Thyroid gland (tissue), 4 donors: ENCODE measurements around the gene ARHGEF28. TPM values are rescaled to one million over a fixed set of nuclear protein-coding genes. Genes with fewer than 3 reads are reported as not detected.

ENCODE experiments used
- DNase-seq, 2 donors: peaks; one replicate each; pipeline ENCODE4 v3.0.0-alpha.2; 2019
- H3K27ac ChIP-seq, 3 donors: fragments of 200-600 bp; sonication (generic); 1 replicate in 2 of 3; 2 replicates in 1 of 3; pipeline ENCODE4 v1.5.1; 2016 to 2019; ENCODE audit warnings: mild to moderate bottlenecking in 1 of 3, moderate library complexity in 1 of 3
- H3K27me3 ChIP-seq: fragments of 200-600 bp; sonication (generic); one replicate; pipeline ENCODE4 v1.5.1; 2019
- H3K36me3 ChIP-seq, 2 donors: fragments of 200-600 bp; sonication (generic); one replicate each; pipeline ENCODE4 v1.5.1; 2016 to 2019
- H3K4me1 ChIP-seq, 2 donors: fragments of 200-600 bp; sonication (generic); one replicate each; pipeline ENCODE4 v1.5.1; 2017 to 2019
- H3K4me3 ChIP-seq, 3 donors: fragments of 200-600 bp; sonication (generic); replicated peaks in 1 of 3; 1 replicate in 2 of 3; 2 replicates in 1 of 3; pipeline ENCODE4 v1.5.1; 2016; ENCODE audit warnings: mild to moderate bottlenecking in 1 of 3
- H3K9me3 ChIP-seq: fragments of 200-600 bp; sonication (generic); one replicate; pipeline ENCODE4 v1.5.1; 2017
- CTCF ChIP-seq, 6 experiments: fragments of 200-600 bp in 3 of 6; fragments of 450-650 bp in 3 of 6; sonication (generic) in 3 of 6; IDR thresholded peaks; one replicate each; pipeline ENCODE4 v1.5.1; 2016 to 2019; ENCODE audit warnings: antibody characterized with exemption in 6 of 6, mild to moderate bottlenecking in 2 of 6, inconsistent platforms in 1 of 6, moderate library complexity in 1 of 6
- POLR2A ChIP-seq, 2 donors: fragments of 450-650 bp; IDR thresholded peaks; one replicate each; pipeline ENCODE4 v1.6.1; 2017; ENCODE audit warnings: antibody characterized with exemption in 2 of 2, mild to moderate bottlenecking in 2 of 2, moderate library complexity in 1 of 2
- WGBS, 2 donors: methylation state at CpG; one replicate each; pipeline ENCODE4 v1.1.5; 2017; 5-methylcytosine and 5-hydroxymethylcytosine counted together
- intact Hi-C: fragments of 100-400 bp; cut with DNase I; formaldehyde crosslinking; loops from one replicate; pipeline ENCODE4 v1.15.1; 2023
- total RNA-seq, 4 donors: library from RNA; depleted of rRNA; stranded (reverse); fragments of >200 nt; gene quantifications; one replicate each; pipeline ENCODE4 v1.2.3, GENCODE V29; 2016

ARHGEF28 gene
- total RNA-seq, 4 donors from 2014 or later = 43.6 to 58.8 (median 55.3) TPM

- Histone ChIP-seq H3K36me3 (no peaks in the 10 kb centered on the region), H3K27me3 (no peaks in the 10 kb centered on the region), H3K4me3 (no peak overlapping the region), H3K4me1 (peaks cover 40 to 47% of the 10 kb centered on the region in 2 donors), H3K27ac (peak overlapping the region in 1 of 3 donors; percentile 23), H3K9me3 (no peaks in the 10 kb centered on the region)
- intact Hi-C loops = no loop called here
- no peak for TF ChIP-seq CTCF (IDR thresholded peaks at IDR 0.05)
- no peak for TF ChIP-seq POLR2A (IDR thresholded peaks at IDR 0.05)
- DNase-seq = no peak
- 62 to 75% methylated on average over 4 of the region's 4 CpGs for WGBS, 2 donors
Measured at GRCh38 chr5:73638344-73639095, 12.5 kb downstream of the ARHGEF28 start.

- H3K27ac ChIP-seq = no peak overlapping the region
- DNase-seq = no peak
- no peaks in the 10 kb centered on the region for H3K27me3 ChIP-seq
- TF ChIP-seq POLR2A (IDR thresholded peaks at IDR 0.05) (no peak), CTCF (IDR thresholded peaks at IDR 0.05) (no peak)
- WGBS, 2 donors = 15 to 22% methylated on average over 1 of the region's 1 CpG
- H3K9me3 ChIP-seq = no peaks in the 10 kb centered on the region
- H3K4me3 ChIP-seq = no peak overlapping the region
- intact Hi-C loops = no loop called here
- H3K36me3 ChIP-seq = no peaks in the 10 kb centered on the region
- peaks cover 40 to 54% of the 10 kb centered on the region in 2 donors for H3K4me1 ChIP-seq
Measured at GRCh38 chr5:73640861-73641320, 14.9 kb downstream of the ARHGEF28 start.

- no peak for TF ChIP-seq CTCF (IDR thresholded peaks at IDR 0.05)
- TF ChIP-seq POLR2A (IDR thresholded peaks at IDR 0.05) = no peak
- no peak for DNase-seq
- H3K27me3 ChIP-seq = no peaks in the 10 kb centered on the region
- H3K36me3 ChIP-seq = no peaks in the 10 kb centered on the region
- intact Hi-C loops = no loop called here
- 69 to 79% methylated on average over 5 of the region's 5 CpGs for WGBS, 2 donors
- peaks cover 31 to 47% of the 10 kb centered on the region in 2 donors for H3K4me1 ChIP-seq
- no peak overlapping the region for H3K27ac ChIP-seq
- H3K9me3 ChIP-seq = no peaks in the 10 kb centered on the region
- no peak overlapping the region for H3K4me3 ChIP-seq
Measured at GRCh38 chr5:73641811-73642210, 15.8 kb downstream of the ARHGEF28 start.

GRCh38 chr5:73642344-73642743 lies 16.3 kb downstream of the ARHGEF28 start:
- no peak for TF ChIP-seq POLR2A (IDR thresholded peaks at IDR 0.05)
- H3K36me3 ChIP-seq = no peaks in the 10 kb centered on the region
- H3K27ac ChIP-seq = no peak overlapping the region
- no peaks in the 10 kb centered on the region for H3K9me3 ChIP-seq
- DNase-seq = no peak
- 68 to 69% methylated on average over 4 of the region's 4 CpGs for WGBS, 2 donors
- H3K4me1 ChIP-seq = peaks cover 27 to 46% of the 10 kb centered on the region in 2 donors
- H3K4me3 ChIP-seq = no peak overlapping the region
- intact Hi-C loops = no loop called here
- no peaks in the 10 kb centered on the region for H3K27me3 ChIP-seq

- no peaks in the 10 kb centered on the region for H3K9me3 ChIP-seq
- DNase-seq = peak in 1 of 2 donors; percentile 8
- H3K4me1 ChIP-seq = peaks cover 19 to 33% of the 10 kb centered on the region in 2 donors
- no peaks in the 10 kb centered on the region for H3K36me3 ChIP-seq
- intact Hi-C loops = no loop called here
- no peak for TF ChIP-seq POLR2A (IDR thresholded peaks at IDR 0.05)
- no peak overlapping the region for H3K27ac ChIP-seq
- no peaks in the 10 kb centered on the region for H3K27me3 ChIP-seq
- WGBS, 2 donors = 56 to 64% methylated on average over 3 of the region's 3 CpGs
- no peak overlapping the region for H3K4me3 ChIP-seq
Measured at GRCh38 chr5:73644385-73644963, 18.5 kb downstream of the ARHGEF28 start.

GRCh38 chr5:73647721-73648120 lies 21.7 kb downstream of the ARHGEF28 start:
- H3K27ac ChIP-seq = no peak overlapping the region
- H3K36me3 ChIP-seq = no peaks in the 10 kb centered on the region
- H3K27me3 ChIP-seq = no peaks in the 10 kb centered on the region
- H3K9me3 ChIP-seq = no peaks in the 10 kb centered on the region
- H3K4me3 ChIP-seq = no peak overlapping the region
- H3K4me1 ChIP-seq = peaks cover 13 to 20% of the 10 kb centered on the region in 2 donors
- intact Hi-C loops = no loop called here
- TF ChIP-seq CTCF (IDR thresholded peaks at IDR 0.05) (no peak), POLR2A (IDR thresholded peaks at IDR 0.05) (no peak)
- no peak for DNase-seq
